Stimulated activated CD4-positive, alpha-beta T cell treated with anti-CD3 and anti-CD28 coated beads, Interleukin-12 subunit alpha, Interleukin-12 subunit beta, amount 100 ng/mL, for 48 hours (primary cell): ENCODE data around the gene TRIM38.
"Not testable (repeated sequence)": the region's sequence is repeated elsewhere in the genome, so short reads cannot be mapped to it uniquely, and the experiment has no call there.

Experiments
- DNase-seq, 3 donors: peaks; one replicate each; pipeline ENCODE4 v3.0.0-alpha.2; 2020; ENCODE audit warnings: low read depth in 2 of 3, low spot score in 1 of 3

Gene TRIM38

DNA sequence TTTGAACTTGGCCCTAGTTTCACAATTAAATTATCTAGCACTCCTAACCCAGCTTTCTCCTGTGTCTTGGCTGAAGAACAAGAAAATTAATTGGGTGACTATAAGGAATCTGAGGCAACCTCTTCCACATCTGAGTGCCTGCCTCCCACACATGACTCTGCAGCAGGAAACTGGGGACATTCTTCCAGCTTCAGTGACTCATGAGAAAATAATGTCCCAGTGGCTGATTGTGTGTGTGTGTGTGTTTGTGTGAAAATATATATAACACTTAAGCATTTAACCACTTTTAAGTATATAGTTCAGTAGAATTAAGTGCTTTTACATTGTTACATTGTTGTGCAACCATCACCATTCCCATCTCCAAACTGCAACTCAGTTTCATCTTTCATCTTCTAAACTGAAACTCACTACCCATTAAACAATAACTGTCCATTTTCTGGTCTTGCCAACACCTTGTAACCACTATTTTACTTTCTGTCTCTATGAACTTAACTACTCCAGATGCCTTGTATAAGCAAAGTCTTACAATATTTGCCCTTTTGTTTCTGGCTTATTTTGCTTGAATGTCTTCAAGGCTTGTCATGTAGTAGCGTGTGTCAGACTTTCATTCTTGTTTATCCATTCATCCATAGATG lies 8.7 kb downstream of the TRIM38 start:
- DNase-seq, result no peak

DNA sequence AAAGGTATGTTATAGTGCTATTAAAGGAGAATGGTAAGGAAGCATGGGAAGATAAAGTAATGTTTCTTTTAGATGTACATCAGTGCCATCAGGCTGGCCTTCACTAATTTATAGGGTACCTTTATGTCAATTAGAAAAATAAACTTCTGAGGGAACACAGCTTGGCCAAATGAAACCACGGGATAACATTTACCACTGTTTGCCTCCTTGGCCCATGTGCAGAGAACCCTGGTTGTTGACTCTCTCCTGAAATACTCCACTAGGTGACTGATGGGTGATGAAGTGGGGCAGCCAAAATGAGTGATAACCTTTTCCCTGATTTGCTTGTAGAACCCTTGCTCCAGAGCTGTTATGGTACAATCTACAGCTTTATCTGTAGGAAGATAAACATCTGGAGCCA lies 9.5 kb downstream of the TRIM38 start:
- no peak for DNase-seq

DNA sequence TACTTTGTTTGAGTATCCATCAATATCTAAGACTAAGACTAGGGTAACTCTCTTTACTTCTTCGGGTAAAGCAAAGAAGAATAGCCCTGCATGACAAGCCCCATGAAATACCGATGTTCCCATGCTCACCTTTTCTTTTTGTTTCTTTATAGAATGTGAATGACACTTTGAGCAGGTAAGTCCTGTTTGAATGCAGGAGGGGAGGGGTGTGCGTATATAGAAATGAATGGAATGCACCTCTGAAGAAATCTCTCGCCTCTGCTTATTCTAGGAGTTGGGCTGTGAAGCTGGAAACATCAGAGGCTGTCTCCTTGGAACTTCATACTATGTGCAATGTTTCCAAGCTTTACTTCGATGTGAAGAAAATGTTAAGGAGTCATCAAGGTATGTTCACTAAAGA lies 10.3 kb downstream of the TRIM38 start:
- DNase-seq, result no peak

GRCh38 chr6:25973923-25974555 lies 11.4 kb downstream of the TRIM38 start:
- no peak for DNase-seq

DNA sequence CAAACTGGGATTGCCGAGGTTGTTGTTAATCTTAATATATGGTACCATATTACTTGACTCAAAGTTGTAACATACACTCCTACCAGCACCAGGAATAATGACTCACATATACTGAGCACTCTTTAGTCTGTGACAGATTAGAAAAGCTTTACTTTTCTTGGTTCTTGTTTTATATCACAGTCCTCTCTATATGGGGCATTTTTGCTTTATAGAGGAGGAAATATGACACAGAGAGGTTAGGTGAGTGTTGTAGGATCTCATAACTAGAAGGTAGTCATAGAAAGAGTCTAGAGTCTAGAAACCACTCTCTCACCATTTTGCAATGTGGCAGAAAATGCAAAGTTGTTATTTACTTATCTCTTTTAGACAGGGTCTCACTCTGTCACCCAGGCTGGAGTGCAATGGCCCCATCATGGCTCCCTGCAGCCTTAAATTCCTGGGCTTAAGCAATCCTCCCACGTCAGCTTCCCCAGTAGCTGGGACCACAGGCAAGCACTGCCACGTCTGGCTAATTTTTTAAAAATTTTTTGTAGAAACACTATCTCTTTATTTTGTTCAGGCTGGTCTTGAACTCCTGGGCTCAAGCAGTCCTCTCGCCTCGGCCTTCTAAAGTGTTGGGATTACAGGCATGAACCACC lies 13.4 kb downstream of the TRIM38 start:
- DNase-seq, result no peak

- no peak for DNase-seq
These were observed 18.3 kb downstream of the TRIM38 start for GRCh38 chr6:25980935-25981334.

GRCh38 chr6:25981568-25982263 lies 19.1 kb downstream of the TRIM38 start:
- DNase-seq, result no peak

GRCh38 chr6:25984265-25984664 lies 21.7 kb downstream of the TRIM38 start:
- DNase-seq, result no peak

GRCh38 chr6:25987845-25988244 lies 25.2 kb downstream of the TRIM38 start:
- DNase-seq, result no peak

- DNase-seq, result no peak
These were observed 27.7 kb downstream of the TRIM38 start for GRCh38 chr6:25990172-25990873.

GRCh38 chr6:25991785-25992412 lies 29.3 kb downstream of the TRIM38 start:
- peak; percentile 24 to 37 (median 34) for DNase-seq

DNA sequence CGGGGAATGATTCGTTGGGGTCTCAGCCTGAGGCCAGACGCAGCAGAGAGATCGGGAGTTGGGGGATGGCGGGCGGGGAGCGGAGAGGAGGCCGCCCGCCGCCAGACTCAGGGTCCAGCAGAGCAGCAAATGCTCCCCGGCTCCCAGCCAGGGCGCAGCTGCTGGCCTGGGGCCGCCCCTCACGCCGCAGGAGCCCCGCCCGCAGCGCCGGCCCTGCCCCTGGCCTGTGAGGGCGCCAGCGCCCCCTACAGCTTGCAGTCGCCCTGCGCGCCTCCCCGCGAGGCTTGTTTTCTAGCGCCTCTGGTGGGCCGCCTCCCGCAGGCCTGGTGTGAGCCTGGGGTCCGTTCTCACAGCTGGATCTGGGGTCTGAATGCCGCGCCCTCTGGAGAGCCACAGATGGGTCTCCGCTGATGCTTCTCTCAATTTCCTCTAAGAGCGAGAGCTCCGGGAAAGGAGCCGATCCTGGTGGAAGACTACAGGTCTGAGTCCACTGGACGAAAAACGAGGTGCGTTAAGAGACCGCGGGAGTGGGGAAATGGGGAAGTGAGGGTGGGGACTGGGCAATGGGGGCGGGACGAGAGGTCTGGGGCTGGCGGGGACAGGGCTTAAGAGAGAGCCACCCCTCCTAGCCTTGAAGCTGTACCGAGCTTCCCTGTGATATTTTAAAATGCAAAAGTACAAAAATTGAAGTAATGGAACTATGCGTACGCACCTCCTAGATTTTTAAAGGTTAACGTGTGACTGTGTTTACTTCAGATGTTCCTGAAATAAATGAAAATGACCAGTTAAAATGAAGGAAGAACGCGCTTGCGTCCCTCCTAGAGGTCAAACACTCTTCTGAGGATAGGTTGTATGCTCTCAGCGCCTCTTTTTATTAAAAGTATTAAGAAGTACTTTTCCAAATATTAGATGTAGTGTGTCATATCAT lies 30.1 kb downstream of the TRIM38 start:
- DNase-seq, result peak; percentile 87 to 93 (median 92)

DNA sequence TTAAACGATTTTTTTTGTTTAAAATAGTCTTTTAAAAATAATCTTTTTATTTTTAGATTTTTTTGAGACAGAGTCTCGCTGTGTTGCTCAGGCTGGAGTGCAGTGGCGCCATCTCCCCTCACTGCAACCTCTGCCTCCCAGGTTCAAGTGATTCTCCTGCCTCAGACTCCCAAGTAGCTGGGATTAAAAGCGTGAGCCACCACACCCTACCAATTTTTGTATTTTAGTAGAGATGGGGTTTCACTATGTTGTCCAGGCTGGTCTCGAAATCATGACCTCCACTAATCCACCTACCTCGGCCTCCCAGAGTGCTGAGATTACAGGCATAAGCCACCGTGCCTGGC lies 30.7 kb downstream of the TRIM38 start:
- not testable (repeated sequence) for DNase-seq

GRCh38 chr6:25995507-25995906 lies 32.9 kb downstream of the TRIM38 start:
- no peak for DNase-seq

DNA sequence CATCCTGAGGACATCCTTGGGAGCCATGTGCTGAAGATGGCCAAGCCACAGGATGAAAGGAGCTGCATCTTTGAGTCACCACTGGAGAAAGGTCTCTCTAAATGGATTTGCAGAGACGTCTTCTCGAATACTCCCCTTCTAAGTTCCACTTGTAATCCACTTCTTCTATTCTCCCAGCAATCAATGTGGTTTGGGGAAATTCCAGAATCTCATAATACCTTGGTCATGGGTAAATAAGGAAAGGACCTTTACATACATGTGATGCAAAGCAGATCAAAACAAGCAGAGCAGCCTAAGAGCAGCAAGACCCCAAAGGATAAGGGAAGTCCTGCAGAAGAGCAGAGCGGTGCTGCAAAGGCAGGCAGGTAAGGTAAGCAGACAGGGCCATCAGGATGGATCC lies 35.3 kb downstream of the TRIM38 start:
- DNase-seq, result no peak

GRCh38 chr6:25998379-25998778 lies 35.8 kb downstream of the TRIM38 start:
- DNase-seq, result no peak

- DNase-seq, result not testable (repeated sequence)
These were observed 36.6 kb downstream of the TRIM38 start for GRCh38 chr6:25999225-25999624.

DNA sequence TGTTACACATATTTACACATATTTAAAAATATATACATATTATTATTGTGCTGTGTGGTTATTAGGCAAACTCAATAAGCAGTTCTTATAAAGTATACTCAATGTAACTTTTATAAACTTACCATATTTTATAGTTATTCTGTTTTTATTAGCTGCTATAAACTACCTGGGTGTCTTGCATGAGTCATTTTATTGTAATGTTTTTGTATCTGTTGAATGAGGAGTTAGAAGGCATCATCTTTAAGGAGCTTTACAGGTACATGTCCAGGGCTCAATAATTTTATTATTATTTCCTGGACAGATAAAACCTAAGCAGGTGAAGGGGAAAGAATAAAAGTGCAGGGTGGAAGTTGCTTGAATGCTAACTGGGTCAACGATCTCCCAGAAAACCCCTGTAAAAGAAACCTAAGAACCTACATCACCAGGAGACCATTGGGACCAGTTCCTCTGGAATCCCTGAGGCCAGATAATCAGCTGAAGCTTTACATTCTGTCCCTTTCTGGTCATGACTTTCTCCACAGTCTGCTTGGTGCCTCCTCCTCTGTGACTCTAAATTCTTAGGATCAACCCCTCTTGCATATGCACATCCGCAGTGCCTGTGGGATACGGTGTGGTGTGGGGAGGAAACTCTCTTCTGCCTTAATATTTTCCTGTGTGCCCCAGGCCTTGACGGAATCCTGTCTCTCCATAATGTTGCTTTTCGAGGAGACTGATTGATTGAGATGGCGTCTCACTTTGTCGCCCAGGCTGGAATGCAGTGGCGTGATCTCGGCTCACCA lies 38.0 kb downstream of the TRIM38 start:
- no peak for DNase-seq

DNA sequence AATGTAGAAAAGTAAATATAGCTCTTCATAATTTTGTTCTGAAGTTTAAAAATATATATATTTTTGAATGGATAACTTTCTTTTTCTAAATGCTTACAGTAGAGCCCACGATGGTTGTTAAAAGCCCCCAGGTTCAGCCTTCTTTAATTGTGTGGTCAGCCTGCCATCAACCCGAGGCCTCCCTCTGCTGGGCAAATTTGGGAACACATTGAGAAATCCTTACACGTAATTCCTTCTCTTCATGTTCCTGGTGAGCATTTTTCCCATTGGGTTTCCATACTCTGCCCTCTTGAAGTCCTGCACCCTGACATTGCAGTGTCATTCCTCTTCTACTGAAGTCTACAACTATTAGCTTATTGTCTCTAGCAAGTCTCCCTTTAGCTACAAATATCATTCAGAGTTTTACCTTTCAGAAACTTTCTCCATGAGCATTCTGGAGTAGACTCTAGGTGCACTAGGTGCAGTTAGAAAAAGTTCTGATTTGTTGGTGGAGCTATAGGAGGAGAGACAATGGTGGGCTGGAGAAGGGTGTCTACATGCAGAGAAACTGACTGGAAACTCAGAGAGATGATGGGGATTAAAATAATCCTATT lies 40.6 kb downstream of the TRIM38 start:
- DNase-seq, result peak in 2 of 3 donors; percentile 35 to 45
